Gastroesophageal sphincter (tissue), 3 donors: ENCODE measurements around the gene CFAP61.

ENCODE experiments used
- CTCF ChIP-seq, 4 experiments: fragments of 200-600 bp in 2 of 4; fragments of 450-650 bp in 2 of 4; sonication (generic) in 1 of 4; IDR thresholded peaks; one replicate each; pipeline ENCODE4 v1.5.1; 2017 to 2019; ENCODE audit warnings: antibody characterized with exemption in 4 of 4, mild to moderate bottlenecking in 2 of 4, moderate library complexity in 2 of 4
- EP300 ChIP-seq: sonication (generic); formaldehyde crosslinking; IDR thresholded peaks from one replicate; pipeline ENCODE4 v1.6.1; 2017; ENCODE audit warnings: antibody characterized with exemption, mild to moderate bottlenecking
- POLR2A ChIP-seq, 2 donors: fragments of 450-650 bp; IDR thresholded peaks; one replicate each; pipeline ENCODE4 v1.6.1; 2017; ENCODE audit warnings: antibody characterized with exemption in 2 of 2, mild to moderate bottlenecking in 2 of 2, moderate library complexity in 1 of 2
- POLR2AphosphoS5 ChIP-seq: sonication (generic); formaldehyde crosslinking; IDR thresholded peaks from one replicate; pipeline ENCODE4 v1.6.1; 2017; ENCODE audit warnings: antibody characterized with exemption

GRCh38 chr20:20251317-20251716 lies 199.0 kb downstream of the CFAP61 start:
- TF ChIP-seq EP300 (no peak), CTCF (IDR thresholded peaks at IDR 0.05) (no peak), POLR2AphosphoS5 (no peak), POLR2A (IDR thresholded peaks at IDR 0.05) (no peak)
